Mesendoderm (in vitro differentiated cells): ENCODE data around the gene SFMBT1.

Experiments
- DNase-seq: peaks from one replicate; pipeline ENCODE4 v3.0.0; 2013
- H2AK5ac ChIP-seq: 2 replicates; pipeline ENCODE4 v1.6.1; 2013; ENCODE audit warnings: low read length, inconsistent platforms
- H2BK120ac ChIP-seq: 2 replicates; pipeline ENCODE4 v1.6.1; 2013; ENCODE audit warnings: low read depth, mild to moderate bottlenecking, low read length, moderate library complexity, mixed read lengths
- H2BK15ac ChIP-seq: replicated peaks from 2 replicates; pipeline ENCODE4 v1.6.1; 2013; ENCODE audit warnings: low read depth, mild to moderate bottlenecking, moderate library complexity
- H2BK5ac ChIP-seq: 2 replicates; pipeline ENCODE4 v1.6.1; 2013; ENCODE audit warnings: low read length, inconsistent platforms
- H3K18ac ChIP-seq: 2 replicates; pipeline ENCODE4 v1.6.1; 2013; ENCODE audit warnings: mild to moderate bottlenecking, low read length, mixed read lengths
- H3K23ac ChIP-seq: one replicate; pipeline ENCODE4 v1.6.1; 2013; ENCODE audit warnings: low read length
- H3K27ac ChIP-seq: 2 replicates; pipeline ENCODE4 v1.5.1; 2013; ENCODE audit warnings: low read depth, mild to moderate bottlenecking, inconsistent platforms, low read length, moderate library complexity
- H3K27me3 ChIP-seq: 2 replicates; pipeline ENCODE4 v1.6.1; 2013; ENCODE audit warnings: low read length, control low read depth, mild to moderate bottlenecking, inconsistent platforms; ENCODE audit not compliant: insufficient read depth, poor library complexity
- H3K36me3 ChIP-seq: 2 replicates; pipeline ENCODE4 v1.6.1; 2013; ENCODE audit warnings: low read length, inconsistent platforms; ENCODE audit not compliant: control insufficient read depth, insufficient read depth
- H3K4ac ChIP-seq: one replicate; pipeline ENCODE4 v1.6.1; 2013; ENCODE audit warnings: low read depth, mild to moderate bottlenecking, low read length, moderate library complexity
- H3K4me1 ChIP-seq: 2 replicates; pipeline ENCODE4 v1.6.1; 2013; ENCODE audit warnings: low read depth, low read length, inconsistent platforms; ENCODE audit not compliant: control insufficient read depth
- H3K4me2 ChIP-seq: 2 replicates; pipeline ENCODE4 v1.6.1; 2013; ENCODE audit warnings: low read length
- H3K4me3 ChIP-seq: 2 replicates; pipeline ENCODE4 v1.5.1; 2013; ENCODE audit warnings: mild to moderate bottlenecking, low read length
- H3K56ac ChIP-seq: one replicate; pipeline ENCODE4 v1.6.1; 2013; ENCODE audit warnings: low read length
- H3K79me1 ChIP-seq: 2 replicates; pipeline ENCODE4 v1.6.1; 2013; ENCODE audit warnings: low read length, inconsistent platforms
- H3K79me2 ChIP-seq: 2 replicates; pipeline ENCODE4 v1.6.1; 2013; ENCODE audit warnings: mild to moderate bottlenecking, low read length; ENCODE audit not compliant: control insufficient read depth, insufficient read depth
- H3K9ac ChIP-seq: 2 replicates; pipeline ENCODE4 v1.6.1; 2013; ENCODE audit warnings: low read length, inconsistent platforms
- H4K5ac ChIP-seq: one replicate; pipeline ENCODE4 v1.6.1; 2013; ENCODE audit warnings: low read length
- H4K8ac ChIP-seq: one replicate; pipeline ENCODE4 v1.6.1; 2013; ENCODE audit warnings: low read depth, mild to moderate bottlenecking, control low read depth, low read length, moderate library complexity
- WGBS: extraction: QIAGEN DNeasy Blood & Tissue Kit; methylation state at CpG from one replicate; pipeline ENCODE4 v1.1.7; 2013; ENCODE audit warnings: low lambda C conversion rate, missing lambda C conversion rate; ENCODE audit not compliant: insufficient coverage; ENCODE audit errors: extremely low coverage; 5-methylcytosine and 5-hydroxymethylcytosine counted together

The SFMBT1 gene

GRCh38 chr3:53074761-53075742, 29.2 kb upstream of the SFMBT1 start:
- no peak overlapping the region for H4K5ac ChIP-seq
- DNase-seq, result no peak

GRCh38 chr3:53074366-53074696, 28.5 kb upstream of the SFMBT1 start:
- no peak overlapping the region for H3K18ac ChIP-seq
- H3K79me1 ChIP-seq, result no peaks in the 10 kb centered on the region
- no peak overlapping the region for H3K27ac ChIP-seq
- no peaks in the 10 kb centered on the region for H3K79me2 ChIP-seq
- no peaks in the 10 kb centered on the region for H3K36me3 ChIP-seq
- H3K56ac ChIP-seq, result no peak overlapping the region
- no peak overlapping the region for H3K4me2 ChIP-seq
- DNase-seq, result no peak
- no peak overlapping the region for H2AK5ac ChIP-seq
- H2BK120ac ChIP-seq, result no peak overlapping the region
- no peak overlapping the region for H3K23ac ChIP-seq
- H3K27me3 ChIP-seq, result no peaks in the 10 kb centered on the region
- H2BK5ac ChIP-seq, result no peak overlapping the region
- no peak overlapping the region for H3K9ac ChIP-seq
- H3K4me3 ChIP-seq, result no peak overlapping the region
- no peak overlapping the region for H3K4ac ChIP-seq
- no peak overlapping the region for H2BK15ac ChIP-seq
- no peak overlapping the region for H4K8ac ChIP-seq
- WGBS, result no CpG with 5 or more reads among the region's 1 CpG
- peaks cover 3% of the 10 kb centered on the region for H3K4me1 ChIP-seq
- no peak overlapping the region for H4K5ac ChIP-seq

More at GRCh38 chr3:53074761-53075742, 29.2 kb upstream of the SFMBT1 start:
- H3K4me3 ChIP-seq, result no peak overlapping the region
- no CpG with 5 or more reads among the region's 9 CpGs for WGBS
- no peak overlapping the region for H3K23ac ChIP-seq
- no peak overlapping the region for H4K8ac ChIP-seq
- H3K79me2 ChIP-seq, result no peaks in the 10 kb centered on the region
- no peaks in the 10 kb centered on the region for H3K36me3 ChIP-seq
- H3K4me1 ChIP-seq, result peaks cover 3% of the 10 kb centered on the region
- H3K56ac ChIP-seq, result no peak overlapping the region
- H3K27me3 ChIP-seq, result no peaks in the 10 kb centered on the region
- no peak overlapping the region for H2AK5ac ChIP-seq
- no peak overlapping the region for H3K27ac ChIP-seq
- H3K4ac ChIP-seq, result no peak overlapping the region
- no peaks in the 10 kb centered on the region for H3K79me1 ChIP-seq
- no peak overlapping the region for H2BK5ac ChIP-seq
- no peak overlapping the region for H2BK15ac ChIP-seq
- no peak overlapping the region for H3K18ac ChIP-seq
- H2BK120ac ChIP-seq, result no peak overlapping the region
- H3K9ac ChIP-seq, result no peak overlapping the region
- no peak overlapping the region for H3K4me2 ChIP-seq

- Histone ChIP-seq H3K23ac (no peak overlapping the region), H2BK15ac (no peak overlapping the region), H3K4me1 (peaks cover 3% of the 10 kb centered on the region), H3K27me3 (no peaks in the 10 kb centered on the region), H4K8ac (no peak overlapping the region), H3K4me3 (no peak overlapping the region), H4K5ac (no peak overlapping the region), H3K36me3 (no peaks in the 10 kb centered on the region), H3K79me2 (no peaks in the 10 kb centered on the region), H2AK5ac (no peak overlapping the region), H2BK5ac (no peak overlapping the region), H3K79me1 (no peaks in the 10 kb centered on the region), H3K27ac (no peak overlapping the region), H2BK120ac (no peak overlapping the region), H3K18ac (no peak overlapping the region), H3K4ac (no peak overlapping the region), H3K56ac (peak overlapping the region; percentile 73), H3K9ac (peak overlapping the region; percentile 2), H3K4me2 (no peak overlapping the region)
- WGBS, result no CpG with 5 or more reads among the region's 17 CpGs
- DNase-seq, result no peak
These were observed 27.9 kb upstream of the SFMBT1 start for GRCh38 chr3:53073553-53074365.

GRCh38 chr3:53072653-53073552, 27.0 kb upstream of the SFMBT1 start:
- no peak overlapping the region for H4K8ac ChIP-seq
- H3K27ac ChIP-seq, result no peak overlapping the region
- H4K5ac ChIP-seq, result no peak overlapping the region
- H2BK5ac ChIP-seq, result no peak overlapping the region
- peak overlapping the region; percentile 60 for H3K9ac ChIP-seq
- H3K79me2 ChIP-seq, result no peaks in the 10 kb centered on the region
- H3K27me3 ChIP-seq, result no peaks in the 10 kb centered on the region
- H3K79me1 ChIP-seq, result no peaks in the 10 kb centered on the region
- WGBS, result no CpG with 5 or more reads among the region's 32 CpGs
- peak; percentile 91 for DNase-seq
- H3K56ac ChIP-seq, result peak overlapping the region; percentile 73
- H3K18ac ChIP-seq, result no peak overlapping the region
- H3K4me1 ChIP-seq, result peaks cover 3% of the 10 kb centered on the region
- no peak overlapping the region for H2BK15ac ChIP-seq
- peak overlapping the region; percentile 6 for H3K4me3 ChIP-seq
- peak overlapping the region; percentile 69 for H3K4me2 ChIP-seq
- no peak overlapping the region for H3K4ac ChIP-seq
- no peak overlapping the region for H2AK5ac ChIP-seq
- no peak overlapping the region for H3K23ac ChIP-seq
- no peak overlapping the region for H2BK120ac ChIP-seq
- H3K36me3 ChIP-seq, result no peaks in the 10 kb centered on the region

- no peak overlapping the region for H3K4ac ChIP-seq
- no peak overlapping the region for H3K18ac ChIP-seq
- no peak overlapping the region for H4K8ac ChIP-seq
- no peak overlapping the region for H2AK5ac ChIP-seq
- no peak overlapping the region for H3K4me2 ChIP-seq
- no peaks in the 10 kb centered on the region for H3K27me3 ChIP-seq
- no peak overlapping the region for H2BK15ac ChIP-seq
- no peaks in the 10 kb centered on the region for H3K36me3 ChIP-seq
- no peak for DNase-seq
- peak overlapping the region; percentile 12 for H3K56ac ChIP-seq
- no peak overlapping the region for H4K5ac ChIP-seq
- peak overlapping the region; percentile 21 for H3K9ac ChIP-seq
- H3K4me1 ChIP-seq, result peaks cover 3% of the 10 kb centered on the region
- H3K4me3 ChIP-seq, result no peak overlapping the region
- H3K23ac ChIP-seq, result no peak overlapping the region
- H3K79me1 ChIP-seq, result no peaks in the 10 kb centered on the region
- no peak overlapping the region for H2BK120ac ChIP-seq
- no peak overlapping the region for H2BK5ac ChIP-seq
- H3K27ac ChIP-seq, result no peak overlapping the region
- no CpG with 5 or more reads among the region's 11 CpGs for WGBS
- no peaks in the 10 kb centered on the region for H3K79me2 ChIP-seq
These were observed 26.1 kb upstream of the SFMBT1 start for GRCh38 chr3:53071882-53072431.
